Duodenal mucosa (tissue), 2 donors: ENCODE measurements around the gene KCNMA1.

Source experiments
- H3K27ac ChIP-seq: one replicate; pipeline ENCODE4 v1.7.0; 2013; ENCODE audit warnings: low read depth, low read length
- H3K27me3 ChIP-seq, 2 donors: one replicate each; pipeline ENCODE4 v1.7.0; 2013; ENCODE audit warnings: low read length in 2 of 2, control low read depth in 1 of 2; ENCODE audit not compliant: insufficient read depth in 2 of 2, control insufficient read depth in 1 of 2
- H3K36me3 ChIP-seq, 2 donors: one replicate each; pipeline ENCODE4 v1.7.0; 2013; ENCODE audit warnings: low read length in 2 of 2, control low read depth in 1 of 2; ENCODE audit not compliant: insufficient read depth in 2 of 2, control insufficient read depth in 1 of 2
- H3K4me1 ChIP-seq, 2 donors: one replicate each; pipeline ENCODE4 v1.7.0; 2013; ENCODE audit warnings: low read length in 2 of 2, control low read depth in 1 of 2; ENCODE audit not compliant: insufficient read depth in 2 of 2, control insufficient read depth in 1 of 2
- H3K4me3 ChIP-seq, 2 donors: one replicate each; pipeline ENCODE4 v1.7.0; 2013; ENCODE audit warnings: low read length in 2 of 2, low read depth in 1 of 2
- H3K9ac ChIP-seq, 2 donors: one replicate each; pipeline ENCODE4 v1.7.0; 2013; ENCODE audit warnings: low read length in 2 of 2, low read depth in 1 of 2
- H3K9me3 ChIP-seq, 2 donors: one replicate each; pipeline ENCODE4 v1.7.0; 2013; ENCODE audit warnings: low read length in 2 of 2, control low read depth in 1 of 2; ENCODE audit not compliant: control insufficient read depth in 1 of 2

KCNMA1 gene

GRCh38 chr10:77467422-77467963 lies 170.1 kb downstream of the KCNMA1 start:
- Histone ChIP-seq H3K27ac (no peak overlapping the region), H3K4me3 (no peak overlapping the region), H3K9ac (no peak overlapping the region), H3K27me3 (peaks cover 0 to 6% of the 10 kb centered on the region in 2 donors), H3K9me3 (no peaks in the 10 kb centered on the region), H3K36me3 (no peaks in the 10 kb centered on the region), H3K4me1 (no peaks in the 10 kb centered on the region)

GRCh38 chr10:77463967-77464745 lies 173.5 kb downstream of the KCNMA1 start:
- Histone ChIP-seq H3K9me3 (no peaks in the 10 kb centered on the region), H3K36me3 (no peaks in the 10 kb centered on the region), H3K4me3 (no peak overlapping the region), H3K27ac (no peak overlapping the region), H3K27me3 (no peaks in the 10 kb centered on the region), H3K9ac (no peak overlapping the region), H3K4me1 (no peaks in the 10 kb centered on the region)

- Histone ChIP-seq H3K27me3 (no peaks in the 10 kb centered on the region), H3K27ac (no peak overlapping the region), H3K4me1 (no peaks in the 10 kb centered on the region), H3K36me3 (no peaks in the 10 kb centered on the region), H3K4me3 (no peak overlapping the region), H3K9me3 (no peaks in the 10 kb centered on the region), H3K9ac (no peak overlapping the region)
These were observed 174.1 kb downstream of the KCNMA1 start for GRCh38 chr10:77463499-77463898.

GRCh38 chr10:77461636-77462296 lies 175.8 kb downstream of the KCNMA1 start:
- H3K36me3 ChIP-seq = no peaks in the 10 kb centered on the region
- no peak overlapping the region for H3K9ac ChIP-seq
- H3K4me1 ChIP-seq = no peaks in the 10 kb centered on the region
- no peak overlapping the region for H3K4me3 ChIP-seq
- H3K9me3 ChIP-seq = no peaks in the 10 kb centered on the region
- H3K27me3 ChIP-seq = no peaks in the 10 kb centered on the region
- no peak overlapping the region for H3K27ac ChIP-seq

- Histone ChIP-seq H3K27ac (no peak overlapping the region), H3K4me3 (no peak overlapping the region), H3K36me3 (no peaks in the 10 kb centered on the region), H3K27me3 (no peaks in the 10 kb centered on the region), H3K9me3 (no peaks in the 10 kb centered on the region), H3K4me1 (no peaks in the 10 kb centered on the region), H3K9ac (no peak overlapping the region)
These were observed 177.7 kb downstream of the KCNMA1 start for GRCh38 chr10:77459905-77460304.

- Histone ChIP-seq H3K4me1 (no peaks in the 10 kb centered on the region), H3K4me3 (no peak overlapping the region), H3K9me3 (no peaks in the 10 kb centered on the region), H3K27ac (no peak overlapping the region), H3K9ac (no peak overlapping the region), H3K27me3 (no peaks in the 10 kb centered on the region), H3K36me3 (no peaks in the 10 kb centered on the region)
These were observed 178.5 kb downstream of the KCNMA1 start for GRCh38 chr10:77458986-77459590.

- Histone ChIP-seq H3K4me1 (no peaks in the 10 kb centered on the region), H3K27ac (no peak overlapping the region), H3K27me3 (no peaks in the 10 kb centered on the region), H3K9me3 (no peaks in the 10 kb centered on the region), H3K36me3 (no peaks in the 10 kb centered on the region), H3K9ac (no peak overlapping the region), H3K4me3 (no peak overlapping the region)
These were observed 179.9 kb downstream of the KCNMA1 start for GRCh38 chr10:77457721-77458120.

GRCh38 chr10:77457266-77457665 lies 180.3 kb downstream of the KCNMA1 start:
- H3K27ac ChIP-seq = no peak overlapping the region
- H3K36me3 ChIP-seq = no peaks in the 10 kb centered on the region
- no peaks in the 10 kb centered on the region for H3K4me1 ChIP-seq
- no peaks in the 10 kb centered on the region for H3K27me3 ChIP-seq
- H3K4me3 ChIP-seq = no peak overlapping the region
- H3K9ac ChIP-seq = no peak overlapping the region
- H3K9me3 ChIP-seq = no peaks in the 10 kb centered on the region

- Histone ChIP-seq H3K9ac (no peak overlapping the region), H3K9me3 (no peaks in the 10 kb centered on the region), H3K27ac (no peak overlapping the region), H3K36me3 (no peaks in the 10 kb centered on the region), H3K4me1 (no peaks in the 10 kb centered on the region), H3K27me3 (no peaks in the 10 kb centered on the region), H3K4me3 (no peak overlapping the region)
These were observed 181.2 kb downstream of the KCNMA1 start for GRCh38 chr10:77456414-77456813.

- H3K4me1 ChIP-seq = no peaks in the 10 kb centered on the region
- no peak overlapping the region for H3K27ac ChIP-seq
- no peaks in the 10 kb centered on the region for H3K9me3 ChIP-seq
- no peak overlapping the region for H3K9ac ChIP-seq
- H3K27me3 ChIP-seq = no peaks in the 10 kb centered on the region
- no peak overlapping the region for H3K4me3 ChIP-seq
- H3K36me3 ChIP-seq = no peaks in the 10 kb centered on the region
These were observed 182.0 kb downstream of the KCNMA1 start for GRCh38 chr10:77455561-77455960.
